Bronchial epithelial cell (primary cell): ENCODE data around the gene NCR2. TPM values are rescaled to one million over a fixed set of nuclear protein-coding genes. Genes with fewer than 3 reads are reported as not detected.
A peak's percentile ranks its signal among the peaks of the same experiment; 100 is the strongest.

Source experiments
- DNase-seq: peaks from one replicate; pipeline ENCODE4 v3.0.0-alpha.2; 2010; ENCODE audit warnings: low read depth
- FAIRE-seq: peaks from 2 replicates; lab custom pipeline; 2011; peaks lifted over from hg19 to GRCh38; lab: Jason Lieb, UNC
- H3K27me3 ChIP-seq: 2 replicates; pipeline ENCODE4 v1.5.1; 2011; ENCODE audit warnings: low read length; ENCODE audit not compliant: control insufficient read depth, insufficient read depth
- H3K36me3 ChIP-seq: 2 replicates; pipeline ENCODE4 v1.5.1; 2011; ENCODE audit warnings: low read length; ENCODE audit not compliant: control insufficient read depth, insufficient read depth
- H3K4me3 ChIP-seq: 2 replicates; pipeline ENCODE4 v1.5.1; 2011; ENCODE audit warnings: mild to moderate bottlenecking, low read depth, low read length, control low read depth
- total RNA-seq: library from RNA; depleted of rRNA; stranded (reverse); fragments of >200 nt; gene quantifications from 2 replicates; pipeline ENCODE4 v1.2.1, GENCODE V29; 2014
- TF ChIP-seq, protein P1 (sequence below): IDR thresholded peaks from 2 replicates; pipeline ENCODE4 v1.5.1; 2011; ENCODE audit warnings: mild to moderate bottlenecking, moderate library complexity, low read length, control low read depth, inconsistent platforms; ENCODE audit not compliant: insufficient read depth, severe bottlenecking

Gene NCR2
- total RNA-seq, 1 donor from 2014 or later, result not detected

DNA sequence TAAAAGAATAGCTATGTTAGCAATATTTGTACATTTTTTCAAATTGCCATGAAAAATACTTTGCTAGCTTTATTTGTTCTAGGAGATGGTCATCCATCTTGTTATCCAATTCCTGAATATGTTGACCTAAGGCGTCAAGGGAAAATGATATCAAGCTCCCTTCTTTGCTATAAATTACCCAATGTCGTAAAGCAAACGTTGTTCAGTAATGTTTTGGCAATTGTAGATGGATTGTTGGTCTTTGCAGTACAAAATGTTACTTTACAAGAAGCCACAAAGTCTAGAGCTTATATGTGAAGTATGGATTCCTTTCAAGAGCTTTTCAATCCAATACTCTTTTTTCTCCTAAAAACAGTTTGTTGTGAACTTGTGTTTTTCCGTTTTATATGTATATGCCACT is 3.3 kb downstream of the NCR2 start:
- no peak overlapping the region for H3K4me3 ChIP-seq
- DNase-seq (no peak), FAIRE-seq (no peak)
- H3K36me3 ChIP-seq, result no peaks in the 10 kb centered on the region
- peaks cover 6% of the 10 kb centered on the region for H3K27me3 ChIP-seq
- TF ChIP-seq, protein P1, sequence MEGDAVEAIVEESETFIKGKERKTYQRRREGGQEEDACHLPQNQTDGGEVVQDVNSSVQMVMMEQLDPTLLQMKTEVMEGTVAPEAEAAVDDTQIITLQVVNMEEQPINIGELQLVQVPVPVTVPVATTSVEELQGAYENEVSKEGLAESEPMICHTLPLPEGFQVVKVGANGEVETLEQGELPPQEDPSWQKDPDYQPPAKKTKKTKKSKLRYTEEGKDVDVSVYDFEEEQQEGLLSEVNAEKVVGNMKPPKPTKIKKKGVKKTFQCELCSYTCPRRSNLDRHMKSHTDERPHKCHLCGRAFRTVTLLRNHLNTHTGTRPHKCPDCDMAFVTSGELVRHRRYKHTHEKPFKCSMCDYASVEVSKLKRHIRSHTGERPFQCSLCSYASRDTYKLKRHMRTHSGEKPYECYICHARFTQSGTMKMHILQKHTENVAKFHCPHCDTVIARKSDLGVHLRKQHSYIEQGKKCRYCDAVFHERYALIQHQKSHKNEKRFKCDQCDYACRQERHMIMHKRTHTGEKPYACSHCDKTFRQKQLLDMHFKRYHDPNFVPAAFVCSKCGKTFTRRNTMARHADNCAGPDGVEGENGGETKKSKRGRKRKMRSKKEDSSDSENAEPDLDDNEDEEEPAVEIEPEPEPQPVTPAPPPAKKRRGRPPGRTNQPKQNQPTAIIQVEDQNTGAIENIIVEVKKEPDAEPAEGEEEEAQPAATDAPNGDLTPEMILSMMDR, result no peak

DNA sequence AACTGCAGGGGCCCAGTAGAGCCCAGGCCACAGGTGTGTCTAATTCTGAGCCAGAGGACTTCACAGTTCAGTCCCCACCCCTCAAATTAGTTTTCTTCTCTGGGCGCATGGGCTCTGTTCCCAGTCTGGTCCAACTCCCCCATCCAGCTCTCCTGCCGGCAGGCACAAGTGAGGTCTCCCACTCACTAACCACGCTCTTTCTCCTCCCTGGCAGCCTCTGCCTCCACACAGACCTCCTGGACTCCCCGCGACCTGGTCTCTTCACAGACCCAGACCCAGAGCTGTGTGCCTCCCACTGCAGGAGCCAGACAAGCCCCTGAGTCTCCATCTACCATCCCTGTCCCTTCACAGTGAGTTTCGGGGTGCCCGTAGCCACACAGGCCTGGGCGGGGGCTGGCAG is 6.2 kb downstream of the NCR2 start:
- Histone ChIP-seq H3K4me3 (no peak overlapping the region), H3K36me3 (no peaks in the 10 kb centered on the region), H3K27me3 (peaks cover 14% of the 10 kb centered on the region)
- FAIRE-seq, result peak; percentile 62
- TF ChIP-seq, protein P1, result no peak
- no peak for DNase-seq

DNA sequence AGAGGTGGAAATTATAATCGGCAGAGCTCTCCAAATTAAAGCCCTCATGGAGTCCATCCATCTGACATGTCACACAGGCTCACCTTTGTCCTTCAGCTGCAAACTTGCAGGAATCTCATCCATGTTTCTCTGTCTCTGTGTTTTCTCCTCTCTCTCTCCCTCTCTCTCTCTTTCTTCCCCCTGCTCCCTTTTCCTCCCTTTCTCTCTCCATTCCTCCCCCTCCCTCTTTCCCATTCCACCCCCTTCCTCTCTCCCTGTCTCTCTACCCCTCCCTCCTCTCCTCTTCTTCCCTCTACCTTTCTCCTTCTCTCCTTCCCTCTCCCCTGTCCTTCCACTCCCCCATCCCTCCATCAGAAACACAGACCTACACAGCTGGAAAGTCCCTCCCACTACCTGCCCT is 6.8 kb downstream of the NCR2 start:
- no peak for FAIRE-seq
- TF ChIP-seq, protein P1, result no peak
- H3K4me3 ChIP-seq, result no peak overlapping the region
- peaks cover 15% of the 10 kb centered on the region for H3K27me3 ChIP-seq
- H3K36me3 ChIP-seq, result no peaks in the 10 kb centered on the region
- no peak for DNase-seq

DNA sequence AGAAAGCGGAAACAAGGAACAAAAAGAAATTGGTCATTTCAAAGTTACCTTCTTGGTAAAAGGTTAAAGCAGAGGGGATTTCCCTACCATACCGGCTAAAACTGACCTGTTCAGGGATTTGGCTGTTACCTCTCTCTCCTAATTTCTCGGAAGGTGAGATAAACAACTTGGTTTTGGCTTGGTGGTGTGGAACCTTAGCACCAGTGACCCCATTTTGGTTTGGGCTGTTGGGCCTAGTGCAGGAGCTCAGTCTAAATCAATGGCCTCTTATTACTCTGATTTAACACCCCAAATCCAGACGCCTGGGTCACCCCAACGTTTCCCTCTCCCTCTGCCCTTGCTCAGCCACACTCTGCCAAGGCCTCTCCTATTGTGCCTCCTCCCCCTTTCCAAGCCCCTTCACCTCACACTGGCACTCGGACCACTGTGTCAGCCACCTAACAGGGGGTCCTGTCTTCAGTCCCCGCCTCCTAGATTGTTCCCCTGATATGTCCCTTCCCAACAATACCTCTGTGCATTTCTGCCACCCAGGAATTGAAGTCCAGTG is 8.3 kb downstream of the NCR2 start:
- H3K4me3 ChIP-seq, result no peak overlapping the region
- DNase-seq (no peak), FAIRE-seq (no peak)
- TF ChIP-seq, protein P1, result no peak
- H3K27me3 ChIP-seq, result peaks cover 15% of the 10 kb centered on the region
- H3K36me3 ChIP-seq, result no peaks in the 10 kb centered on the region

DNA sequence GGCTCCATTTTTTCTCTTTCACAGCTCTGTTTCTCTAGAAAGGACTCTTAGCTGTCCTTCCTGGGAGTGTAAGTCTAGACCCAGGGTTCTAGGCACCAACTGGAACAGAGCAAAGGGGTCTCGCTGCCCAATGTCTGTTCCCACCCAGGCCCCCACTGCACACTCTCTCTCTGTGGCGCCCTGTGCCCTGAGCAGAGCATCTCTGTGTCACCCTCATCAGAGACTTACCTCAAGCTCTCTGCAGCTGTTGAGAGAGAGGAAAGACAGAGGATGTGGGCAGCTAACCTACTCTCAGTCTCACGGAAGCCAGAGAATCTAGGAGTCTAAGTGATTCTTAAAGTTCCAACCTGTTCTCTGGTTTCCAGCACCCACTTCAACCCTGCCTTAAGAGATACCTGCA is 9.5 kb downstream of the NCR2 start:
- DNase-seq (no peak), FAIRE-seq (no peak)
- H3K4me3 ChIP-seq, result no peak overlapping the region
- no peaks in the 10 kb centered on the region for H3K36me3 ChIP-seq
- TF ChIP-seq, protein P1, result no peak
- peaks cover 17% of the 10 kb centered on the region for H3K27me3 ChIP-seq

DNA sequence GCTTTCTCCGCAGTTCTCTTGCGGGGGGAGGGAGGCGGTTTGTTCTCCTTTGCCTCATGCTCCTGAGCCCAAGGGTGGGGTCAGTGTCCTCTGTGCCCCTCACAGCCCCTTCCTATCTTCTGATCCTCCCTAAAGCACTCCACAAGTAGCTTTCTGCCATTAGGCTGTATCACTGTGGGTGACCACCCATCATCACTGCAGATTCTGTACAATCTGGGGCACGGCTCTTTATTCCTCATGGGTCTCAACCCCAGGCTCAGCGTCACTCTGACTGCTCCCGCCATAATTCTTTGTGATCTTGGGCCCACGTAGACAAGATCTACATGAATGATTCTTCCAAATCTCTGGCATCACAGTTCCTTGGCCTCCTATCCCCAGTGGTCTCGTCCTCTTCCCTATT is 10.5 kb downstream of the NCR2 start:
- no peak overlapping the region for H3K4me3 ChIP-seq
- no peaks in the 10 kb centered on the region for H3K36me3 ChIP-seq
- no peak for FAIRE-seq
- TF ChIP-seq, protein P1, result no peak
- peaks cover 20% of the 10 kb centered on the region for H3K27me3 ChIP-seq
- DNase-seq, result no peak
